ENCODE data around the gene PTGES3. TPM values are rescaled to one million over a fixed set of nuclear protein-coding genes. Genes with fewer than 3 reads are reported as not detected.

The PTGES3 gene
- total and polyA plus RNA-seq, 2 of the 8 experiments (the other 6 are each of a cell fraction or from before 2014, with no cell fraction given), result 111 to 464 TPM

DNA sequence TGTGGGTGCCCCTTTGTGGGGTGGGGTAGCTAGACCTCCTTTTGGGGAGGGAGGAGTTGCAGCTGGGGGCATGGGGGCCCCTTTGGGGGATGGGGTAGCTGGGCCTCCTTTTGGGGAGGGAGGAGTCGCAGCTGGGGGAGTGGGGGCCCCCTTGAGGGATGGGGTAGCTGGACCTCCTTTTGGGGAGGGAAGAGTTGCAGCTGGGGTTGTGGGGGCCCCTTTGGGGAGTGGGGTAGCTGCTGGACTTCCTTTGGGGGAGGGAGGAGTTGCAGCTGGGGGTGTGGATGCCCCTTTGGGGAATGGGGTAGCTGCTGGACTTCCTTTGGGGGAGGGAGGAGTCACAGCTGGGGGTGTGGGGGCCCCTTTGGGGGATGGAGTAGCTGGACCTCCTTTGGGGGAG is 30.1 kb upstream of the PTGES3 start:
- Histone ChIP-seq H3K4me1 (replicated peaks in 1 of 4; ENCODE audit: control insufficient read depth in 3 of 4, insufficient read depth in 4 of 4, low read length in 3 of 4) (peaks cover 13 to 38% (median 20%) of the 10 kb centered on the region in 4 experiments), H4K20me1 (replicated peaks in 1 of 2; ENCODE audit: control insufficient read depth in 1 of 2, insufficient read depth in 2 of 2, low read length in 2 of 2) (peaks cover 37 to 54% of the 10 kb centered on the region in 2 experiments), H3K79me2 (ENCODE audit: control insufficient read depth in 1 of 2, insufficient read depth in 2 of 2, low read length in 2 of 2) (peaks cover 37 to 71% of the 10 kb centered on the region in 2 experiments), H3K4me3 (ENCODE audit: extremely low read depth in 1 of 4, insufficient read depth in 2 of 4, low read depth in 3 of 4, low read length in 4 of 4) (no peak overlapping the region), H4K91ac (replicated peaks; ENCODE audit: insufficient read length, low read length) (no peak overlapping the region), H2BK5ac (ENCODE audit: low read depth, low read length) (no peak overlapping the region), H2AFZ (ENCODE audit: low read length) (no peak overlapping the region), H3K23ac (ENCODE audit: insufficient read length) (no peak overlapping the region), H3K9me3 (ENCODE audit: insufficient read depth in 2 of 2, low read depth in 1 of 2, low read length in 1 of 2) (no peaks in the 10 kb centered on the region), H3K4me2 (ENCODE audit: insufficient read depth in 1 of 2, low read depth in 2 of 2, low read length in 2 of 2) (no peak overlapping the region), H2BK12ac (ENCODE audit: low read depth, low read length) (no peak overlapping the region), H2BK120ac (replicated peaks; ENCODE audit: low read depth, low read length) (no peak overlapping the region), H3K18ac (ENCODE audit: extremely low read depth, low read length) (no peak overlapping the region), H3K9ac (replicated peaks in 1 of 4; ENCODE audit: extremely low read depth in 1 of 4, low read depth in 3 of 4, low read length in 3 of 4) (no peak overlapping the region), H4K5ac (ENCODE audit: insufficient read length, low read depth, low read length) (no peak overlapping the region), H3K23me2 (ENCODE audit: low read depth, low read length) (no peaks in the 10 kb centered on the region; the same call in 1 of the 2 replicates), H3K27me3 (replicated peaks in 1 of 4; ENCODE audit: control insufficient read depth in 3 of 4, extremely low read depth in 1 of 4, insufficient read depth in 3 of 4, low read length in 3 of 4) (no peaks in the 10 kb centered on the region), H3K14ac (ENCODE audit: insufficient read length) (no peak overlapping the region), H2BK15ac (ENCODE audit: low read length) (no peak overlapping the region), H3K56ac (replicated peaks; ENCODE audit: insufficient read length, low read depth, low read length) (no peak overlapping the region), H3K36me3 (ENCODE audit: control insufficient read depth in 2 of 4, insufficient read depth in 4 of 4, low read length in 3 of 4) (peaks cover 19 to 78% (median 48%) of the 10 kb centered on the region in 4 experiments), H3K27ac (ENCODE audit: low read depth, low read length) (no peak overlapping the region), H2BK20ac (ENCODE audit: low read length) (no peak overlapping the region), H4K8ac (ENCODE audit: extremely low read depth, insufficient read depth, low read length) (no peak overlapping the region), H2AK5ac (ENCODE audit: low read depth, low read length) (no peak overlapping the region), H3K79me1 (ENCODE audit: low read depth, low read length) (peaks cover 30% of the 10 kb centered on the region), H3K4ac (replicated peaks; ENCODE audit: insufficient read length, low read depth, low read length) (no peak overlapping the region)
- ChIA-PET POLR2A (ENCODE audit: partially characterized antibody) (interaction anchor here (0.6 to 52.4 kb wide), 6 partner anchors 19 to 441 kb away, joined by 3 to 1406 read pairs (median 6); partner anchors contain the start of genes NACA, PRIM1 and PTGES3), CTCF (ENCODE audit: partially characterized antibody) (interaction anchor here (0.6 to 1.6 kb wide), 4 partner anchors 11 to 98 kb away, joined by 3 to 6 read pairs (median 4); no protein-coding TSS in a partner anchor)
- FAIRE-seq (no peak), DNase-seq (ENCODE audit: low read depth in 1 of 2, low spot score in 2 of 2) (no peak)
- no peak for TF ChIP-seq EGR1 (IDR thresholded peaks at IDR 0.05; ENCODE audit: borderline replicate concordance, low read depth, low read length)
- TF ChIP-seq SIX5 (IDR thresholded peaks at IDR 0.05; ENCODE audit: low read depth, low read length), result no peak
- TF ChIP-seq, protein P1, sequence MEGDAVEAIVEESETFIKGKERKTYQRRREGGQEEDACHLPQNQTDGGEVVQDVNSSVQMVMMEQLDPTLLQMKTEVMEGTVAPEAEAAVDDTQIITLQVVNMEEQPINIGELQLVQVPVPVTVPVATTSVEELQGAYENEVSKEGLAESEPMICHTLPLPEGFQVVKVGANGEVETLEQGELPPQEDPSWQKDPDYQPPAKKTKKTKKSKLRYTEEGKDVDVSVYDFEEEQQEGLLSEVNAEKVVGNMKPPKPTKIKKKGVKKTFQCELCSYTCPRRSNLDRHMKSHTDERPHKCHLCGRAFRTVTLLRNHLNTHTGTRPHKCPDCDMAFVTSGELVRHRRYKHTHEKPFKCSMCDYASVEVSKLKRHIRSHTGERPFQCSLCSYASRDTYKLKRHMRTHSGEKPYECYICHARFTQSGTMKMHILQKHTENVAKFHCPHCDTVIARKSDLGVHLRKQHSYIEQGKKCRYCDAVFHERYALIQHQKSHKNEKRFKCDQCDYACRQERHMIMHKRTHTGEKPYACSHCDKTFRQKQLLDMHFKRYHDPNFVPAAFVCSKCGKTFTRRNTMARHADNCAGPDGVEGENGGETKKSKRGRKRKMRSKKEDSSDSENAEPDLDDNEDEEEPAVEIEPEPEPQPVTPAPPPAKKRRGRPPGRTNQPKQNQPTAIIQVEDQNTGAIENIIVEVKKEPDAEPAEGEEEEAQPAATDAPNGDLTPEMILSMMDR (IDR thresholded peaks at IDR 0.05; ENCODE audit: control extremely low read depth in 1 of 3, insufficient read depth in 1 of 3, low read depth in 1 of 3, low read length in 3 of 3), result no peak
- no CpG with 5 or more reads among the region's 1 CpG for WGBS, 2 experiments (ENCODE audit: extremely low coverage in 1 of 2, insufficient coverage in 1 of 2, insufficient read length in 1 of 2, insufficient replicate concordance in 2 of 2, low coverage in 1 of 2, low lambda C conversion rate in 2 of 2, missing lambda C conversion rate in 1 of 2)
